ENCODE results near the gene IL16. TPM values are rescaled to one million over a fixed set of nuclear protein-coding genes. Genes with fewer than 3 reads are reported as not detected.
"Not testable (repeated sequence)": the region's sequence is repeated elsewhere in the genome, so short reads cannot be mapped to it uniquely, and the experiment has no call there.

IL16 gene
- 0.62 TPM for total RNA-seq

- DNase-seq: no peak
Measured at GRCh38 chr15:81196576-81197254, at the start of gene IL16. Gene IL16, plus strand, starts transcription at chr15:81196879. Its CDS starts 28,521 bp downstream, at chr15:81225400.

GRCh38 chr15:81151389-81151788 is 45.3 kb upstream of the IL16 start:
- no peak for DNase-seq

GRCh38 chr15:81152339-81152738 is 44.3 kb upstream of the IL16 start:
- DNase-seq: no peak

GRCh38 chr15:81152799-81153198 is 43.9 kb upstream of the IL16 start:
- DNase-seq: no peak

GRCh38 chr15:81155375-81156218 is 41.1 kb upstream of the IL16 start:
- DNase-seq: no peak

GRCh38 chr15:81156324-81156723 is 40.4 kb upstream of the IL16 start:
- no peak for DNase-seq

- no peak for DNase-seq
Measured at GRCh38 chr15:81157195-81157938, 39.3 kb upstream of the IL16 start.

GRCh38 chr15:81157939-81158223 is 38.8 kb upstream of the IL16 start:
- no peak for DNase-seq

GRCh38 chr15:81158561-81158960 is 38.1 kb upstream of the IL16 start:
- DNase-seq: not testable (repeated sequence)

GRCh38 chr15:81160312-81161159 is 36.1 kb upstream of the IL16 start:
- DNase-seq: no peak

- no peak for DNase-seq
Measured at GRCh38 chr15:81161160-81161673, 35.5 kb upstream of the IL16 start.

GRCh38 chr15:81161851-81162250 is 34.8 kb upstream of the IL16 start:
- no peak for DNase-seq

GRCh38 chr15:81163961-81164800 is 32.5 kb upstream of the IL16 start:
- no peak for DNase-seq

GRCh38 chr15:81165535-81165934 is 31.1 kb upstream of the IL16 start:
- DNase-seq: no peak

- DNase-seq: no peak
Measured at GRCh38 chr15:81166636-81167305, 29.9 kb upstream of the IL16 start.

- no peak for DNase-seq
Measured at GRCh38 chr15:81168131-81168526, 28.6 kb upstream of the IL16 start.

GRCh38 chr15:81168644-81169043 is 28.0 kb upstream of the IL16 start:
- DNase-seq: no peak

- no peak for DNase-seq
Measured at GRCh38 chr15:81170511-81170910, 26.2 kb upstream of the IL16 start.

GRCh38 chr15:81171286-81171685 is 25.4 kb upstream of the IL16 start:
- no peak for DNase-seq

- no peak for DNase-seq
Measured at GRCh38 chr15:81174125-81174791, 22.4 kb upstream of the IL16 start.
